NB4 (cell line): ENCODE results near the gene DHTKD1.

Source experiments
- DNase-seq: peaks from one replicate; pipeline ENCODE4 v3.0.0; 2010; ENCODE audit warnings: low read depth
- H3K4me3 ChIP-seq: one replicate; pipeline ENCODE4 v1.5.1; 2011; ENCODE audit warnings: mild to moderate bottlenecking, low read depth, low read length, moderate library complexity
- MYC ChIP-seq: IDR thresholded peaks from 2 replicates; pipeline ENCODE4 v1.6.1; 2011; ENCODE audit warnings: low read depth, low read length
- POLR2A ChIP-seq: IDR thresholded peaks from 2 replicates; pipeline ENCODE4 v1.6.1; 2011; ENCODE audit warnings: mild to moderate bottlenecking; ENCODE audit not compliant: insufficient read length; ENCODE audit errors: extremely low read depth
- TF ChIP-seq, protein P1 (sequence below): IDR thresholded peaks from 2 replicates; pipeline ENCODE4 v1.6.1; 2011; ENCODE audit warnings: low read depth, low read length
- TF ChIP-seq, protein P2 (sequence below): IDR thresholded peaks from one replicate; pipeline ENCODE4 v1.5.1; 2012; ENCODE audit warnings: low read depth, low read length

DHTKD1 gene

DNA sequence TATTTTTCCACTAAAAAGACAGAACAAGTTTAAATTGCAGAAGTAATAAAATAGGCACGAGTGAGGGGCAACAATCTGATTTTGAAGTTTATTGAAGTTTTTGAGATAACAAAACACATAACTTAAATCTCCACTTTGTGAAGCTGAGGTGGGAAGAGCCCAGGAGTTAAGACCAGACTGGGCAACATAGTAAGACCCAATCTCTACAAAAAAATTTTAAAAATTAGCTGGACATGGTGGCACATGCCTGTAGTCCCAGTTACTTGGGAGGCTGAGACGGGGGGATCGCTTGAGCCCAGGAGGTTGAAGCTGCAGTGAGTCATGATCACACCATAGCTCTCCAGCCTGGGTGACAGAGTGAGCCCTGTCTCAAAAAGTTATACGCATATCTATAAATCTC is 37.4 kb upstream of the DHTKD1 start:
- no peak for TF ChIP-seq MYC
- TF ChIP-seq, protein P1, sequence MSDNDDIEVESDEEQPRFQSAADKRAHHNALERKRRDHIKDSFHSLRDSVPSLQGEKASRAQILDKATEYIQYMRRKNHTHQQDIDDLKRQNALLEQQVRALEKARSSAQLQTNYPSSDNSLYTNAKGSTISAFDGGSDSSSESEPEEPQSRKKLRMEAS = no peak
- TF ChIP-seq, protein P2, sequence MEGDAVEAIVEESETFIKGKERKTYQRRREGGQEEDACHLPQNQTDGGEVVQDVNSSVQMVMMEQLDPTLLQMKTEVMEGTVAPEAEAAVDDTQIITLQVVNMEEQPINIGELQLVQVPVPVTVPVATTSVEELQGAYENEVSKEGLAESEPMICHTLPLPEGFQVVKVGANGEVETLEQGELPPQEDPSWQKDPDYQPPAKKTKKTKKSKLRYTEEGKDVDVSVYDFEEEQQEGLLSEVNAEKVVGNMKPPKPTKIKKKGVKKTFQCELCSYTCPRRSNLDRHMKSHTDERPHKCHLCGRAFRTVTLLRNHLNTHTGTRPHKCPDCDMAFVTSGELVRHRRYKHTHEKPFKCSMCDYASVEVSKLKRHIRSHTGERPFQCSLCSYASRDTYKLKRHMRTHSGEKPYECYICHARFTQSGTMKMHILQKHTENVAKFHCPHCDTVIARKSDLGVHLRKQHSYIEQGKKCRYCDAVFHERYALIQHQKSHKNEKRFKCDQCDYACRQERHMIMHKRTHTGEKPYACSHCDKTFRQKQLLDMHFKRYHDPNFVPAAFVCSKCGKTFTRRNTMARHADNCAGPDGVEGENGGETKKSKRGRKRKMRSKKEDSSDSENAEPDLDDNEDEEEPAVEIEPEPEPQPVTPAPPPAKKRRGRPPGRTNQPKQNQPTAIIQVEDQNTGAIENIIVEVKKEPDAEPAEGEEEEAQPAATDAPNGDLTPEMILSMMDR = no peak
- TF ChIP-seq POLR2A = no peak
- no peak overlapping the region for H3K4me3 ChIP-seq
- no peak for DNase-seq

DNA sequence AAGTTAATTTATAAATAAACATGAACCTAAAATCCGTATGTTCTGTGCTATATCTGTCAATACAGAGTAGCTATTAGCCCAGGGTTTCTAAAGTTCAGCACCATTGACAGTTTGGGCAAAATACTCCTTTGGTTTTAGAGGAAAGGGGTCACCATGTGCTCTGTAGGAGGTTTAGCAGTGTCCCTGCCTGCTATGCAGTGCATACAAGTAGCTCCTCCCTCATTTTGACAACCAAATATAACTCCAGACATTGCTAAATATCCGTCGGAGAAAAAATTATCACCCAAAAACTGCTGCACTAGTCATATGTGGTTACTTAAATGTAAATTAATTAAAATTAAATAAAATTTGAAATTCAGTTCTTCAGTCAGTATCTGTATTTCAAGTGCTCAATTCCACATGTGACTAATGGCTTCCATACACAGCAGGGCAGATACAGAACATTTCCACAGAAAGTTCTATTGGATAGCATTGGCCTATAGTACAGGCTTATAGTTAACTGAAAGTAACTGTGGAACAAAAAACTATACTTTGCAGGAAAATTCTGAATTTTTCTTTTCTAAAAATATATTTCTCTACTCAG is 32.6 kb upstream of the DHTKD1 start:
- no peak for DNase-seq
- H3K4me3 ChIP-seq = no peak overlapping the region
- TF ChIP-seq, protein P2 = no peak
- TF ChIP-seq POLR2A = no peak
- TF ChIP-seq MYC = no peak
- TF ChIP-seq, protein P1 = no peak

DNA sequence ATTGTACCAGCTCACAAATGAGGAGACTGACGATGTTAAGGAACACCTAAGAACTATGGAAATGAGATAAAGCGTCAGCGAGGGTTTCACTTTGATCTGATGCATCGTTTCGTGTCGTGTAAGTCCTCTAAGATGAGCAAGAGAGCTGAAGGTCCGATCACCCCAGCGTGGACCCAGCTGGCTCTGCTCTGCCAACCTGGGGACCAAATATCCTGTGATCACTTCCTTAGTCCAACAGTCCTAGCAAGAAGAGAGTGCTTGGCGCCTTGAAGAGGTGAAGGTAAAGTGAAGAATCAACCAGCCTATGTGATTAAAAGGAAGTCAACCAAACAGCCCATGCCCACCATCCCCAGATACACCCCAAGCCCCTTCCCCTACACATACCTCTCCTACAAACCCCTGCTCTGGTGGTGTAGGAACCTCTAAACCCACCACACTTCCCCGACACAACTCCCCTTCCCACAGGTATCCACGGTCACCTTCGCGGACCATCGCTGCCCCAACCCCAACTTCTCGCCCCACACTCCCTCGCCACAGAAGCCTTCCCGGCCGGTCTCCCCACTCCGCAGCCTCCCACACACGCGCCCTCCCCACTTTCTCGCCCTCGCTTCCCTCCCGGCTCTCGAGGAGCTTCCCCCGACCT is 26.9 kb upstream of the DHTKD1 start:
- peak; percentile 44 for DNase-seq
- TF ChIP-seq MYC = no peak
- TF ChIP-seq, protein P2 = no peak
- TF ChIP-seq POLR2A = no peak
- TF ChIP-seq, protein P1 = no peak
- H3K4me3 ChIP-seq = peak overlapping the region; percentile 84

DNA sequence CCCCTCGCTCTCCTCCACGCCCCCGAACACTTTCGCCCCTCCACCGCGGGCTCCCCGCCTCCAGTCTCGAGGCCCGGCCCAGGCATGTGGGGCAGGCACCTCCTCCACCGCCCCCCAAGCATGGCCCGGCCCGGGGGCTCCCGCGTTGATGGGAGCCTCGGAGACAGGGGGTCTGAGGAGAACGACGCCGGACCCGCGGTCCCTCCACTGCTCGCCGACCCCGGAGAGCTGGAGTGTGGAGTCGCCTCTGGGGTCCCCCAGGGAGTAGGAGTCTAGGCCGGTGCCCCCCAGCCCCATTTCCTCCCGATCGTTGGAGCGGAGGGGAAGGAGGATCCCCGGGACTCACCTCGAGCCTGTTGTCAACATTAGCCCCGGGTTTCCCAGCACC is 26.4 kb upstream of the DHTKD1 start:
- H3K4me3 ChIP-seq = peak overlapping the region; percentile 84
- TF ChIP-seq, protein P1 = no peak; the same call in 1 of the 2 replicates
- TF ChIP-seq, protein P2 = no peak
- TF ChIP-seq POLR2A = no peak
- no peak for TF ChIP-seq MYC
- DNase-seq = peak; percentile 42

DNA sequence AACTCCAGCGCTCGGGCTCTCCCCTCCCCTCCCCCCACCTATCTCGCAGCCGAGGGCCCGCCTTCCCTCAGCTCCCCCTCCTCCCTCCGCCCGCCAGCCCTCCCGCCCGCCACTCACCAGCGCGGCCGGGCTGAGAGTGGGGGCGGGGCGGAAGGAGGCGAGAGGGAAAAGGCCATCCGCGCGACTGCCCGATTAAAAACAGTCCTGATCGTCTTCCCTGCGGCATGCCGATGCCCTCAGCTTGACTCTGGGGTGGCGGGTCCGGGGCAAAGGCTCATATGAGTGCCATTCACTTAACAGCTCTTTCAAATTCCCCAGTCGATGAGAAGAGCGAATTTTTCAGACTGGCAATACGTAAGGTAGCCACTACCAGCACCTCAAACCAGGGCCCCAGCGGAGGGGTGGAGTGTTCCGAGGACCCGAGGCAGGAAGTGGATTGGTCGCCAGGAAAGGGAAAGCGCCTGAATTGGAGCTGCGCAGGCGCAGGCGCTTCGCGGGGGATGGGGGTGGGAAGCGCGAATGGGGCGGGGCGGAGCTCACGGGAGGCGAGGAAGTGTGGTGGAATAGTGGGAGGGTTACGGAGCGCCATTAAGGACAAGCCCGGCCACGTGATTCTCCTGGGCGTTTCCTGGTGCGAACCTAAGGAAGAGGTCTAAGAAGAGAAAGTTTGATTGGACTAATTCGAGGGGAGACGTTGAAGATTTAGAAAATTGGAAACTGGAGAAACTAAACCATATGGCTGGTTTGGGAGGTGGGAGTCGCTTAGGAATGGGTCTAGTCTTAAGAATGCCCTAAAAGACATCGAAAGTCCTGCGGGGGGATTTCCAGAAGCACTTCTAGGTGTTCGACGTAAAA is 25.7 kb upstream of the DHTKD1 start, which contains the start of gene UPF2:
Gene UPF2, minus strand, starts transcription at position 13 of the 855 bp plus-strand sequence. CDS start 7,386 bp downstream, outside the sequence.
- peak; percentile 97 for DNase-seq
- H3K4me3 ChIP-seq = peak within 1 kb of the TSS; percentile 84
- peak; percentile 92; the same call in 1 of the 2 replicates for TF ChIP-seq MYC
- TF ChIP-seq, protein P1 = peak; percentile 93
- peak; percentile 23 for TF ChIP-seq POLR2A
- TF ChIP-seq, protein P2 = no peak
